ENCODE measurements around the gene TRIM24.
"Not testable (repeated sequence)": the region's sequence is repeated elsewhere in the genome, so short reads cannot be mapped to it uniquely, and the experiment has no call there.

TRIM24 gene

GRCh38 chr7:138460649-138461607 lies 869 bp downstream of the TRIM24 start:
- DNase-seq, result peak; percentile 85

GRCh38 chr7:138463291-138463618 lies 3.2 kb downstream of the TRIM24 start:
- DNase-seq, result not testable (repeated sequence)

- no peak for DNase-seq
These were observed 5.0 kb downstream of the TRIM24 start for GRCh38 chr7:138465046-138465445.

GRCh38 chr7:138466069-138466756 lies 6.2 kb downstream of the TRIM24 start:
- not testable (repeated sequence) for DNase-seq

GRCh38 chr7:138468244-138469123 lies 8.4 kb downstream of the TRIM24 start:
- DNase-seq, result no peak

GRCh38 chr7:138470391-138471157 lies 10.5 kb downstream of the TRIM24 start:
- no peak for DNase-seq

GRCh38 chr7:138472292-138473079 lies 12.4 kb downstream of the TRIM24 start:
- DNase-seq, result no peak

GRCh38 chr7:138475377-138475776 lies 15.3 kb downstream of the TRIM24 start:
- no peak for DNase-seq

GRCh38 chr7:138477081-138477578 lies 17.1 kb downstream of the TRIM24 start:
- no peak for DNase-seq

- no peak for DNase-seq
These were observed 17.5 kb downstream of the TRIM24 start for GRCh38 chr7:138477581-138477980.

- no peak for DNase-seq
These were observed 18.4 kb downstream of the TRIM24 start for GRCh38 chr7:138478499-138478908.

- no peak for DNase-seq
These were observed 20.5 kb downstream of the TRIM24 start for GRCh38 chr7:138480527-138480926.

- DNase-seq, result no peak
These were observed 21.7 kb downstream of the TRIM24 start for GRCh38 chr7:138481447-138482380.

- no peak for DNase-seq
These were observed 23.5 kb downstream of the TRIM24 start for GRCh38 chr7:138483531-138483930.

- not testable (repeated sequence) for DNase-seq
These were observed 25.4 kb downstream of the TRIM24 start for GRCh38 chr7:138485508-138485907.

- DNase-seq, result not testable (repeated sequence)
These were observed 29.1 kb downstream of the TRIM24 start for GRCh38 chr7:138489139-138489538.

GRCh38 chr7:138491612-138492386 lies 31.7 kb downstream of the TRIM24 start:
- DNase-seq, result no peak

- DNase-seq, result no peak
These were observed 32.4 kb downstream of the TRIM24 start for GRCh38 chr7:138492423-138492822.

GRCh38 chr7:138493535-138493934 lies 33.5 kb downstream of the TRIM24 start:
- DNase-seq, result peak; percentile 27
